Activated CD8-positive, alpha-beta memory T cell treated with anti-CD3 and anti-CD28 coated beads for 24 hours (primary cell): Measurements from ENCODE around the gene ACP5.

ENCODE experiments used
- DNase-seq: peaks from one replicate; pipeline ENCODE4 v3.0.0-alpha.2; 2020

Gene ACP5

GRCh38 chr19:11547929-11548700, 29.3 kb downstream of the ACP5 start:
- DNase-seq, result no peak

GRCh38 chr19:11541238-11541637, 36.2 kb downstream of the ACP5 start:
- no peak for DNase-seq

GRCh38 chr19:11540645-11541044, 36.8 kb downstream of the ACP5 start:
- DNase-seq, result no peak

- DNase-seq, result no peak
These were observed 37.7 kb downstream of the ACP5 start for GRCh38 chr19:11539495-11540365.

GRCh38 chr19:11538232-11539036, 39.0 kb downstream of the ACP5 start, which contains the start of gene CNN1:
CNN1 (plus strand) TSS chr19:11538851; CDS start chr19:11538928, 77 bp downstream.
- DNase-seq, result no peak

- DNase-seq, result peak; percentile 96
These were observed 41.5 kb downstream of the ACP5 start for GRCh38 chr19:11535792-11536595.

GRCh38 chr19:11534948-11535347, 42.5 kb downstream of the ACP5 start:
- no peak for DNase-seq

- DNase-seq, result no peak
These were observed 42.9 kb downstream of the ACP5 start for GRCh38 chr19:11534538-11534937.

GRCh38 chr19:11530432-11530831, 47.0 kb downstream of the ACP5 start:
- no peak for DNase-seq

- peak; percentile 96 for DNase-seq
These were observed 48.7 kb downstream of the ACP5 start, which contains the start of gene ECSIT for GRCh38 chr19:11528551-11529341. ECSIT (minus strand) TSS chr19:11529134; CDS start chr19:11519170, 9,964 bp downstream.
